ENCODE measurements around the gene FES.
"Not testable (repeated sequence)": the region's sequence is repeated elsewhere in the genome, so short reads cannot be mapped to it uniquely, and the experiment has no call there.

The FES gene

GRCh38 chr15:90872486-90873184 is 11.7 kb upstream of the FES start:
- H3K4me3 ChIP-seq (ENCODE audit: low read depth, low read length) = peak overlapping the region; percentile 73
- TF ChIP-seq CTCF (IDR thresholded peaks at IDR 0.05; ENCODE audit: low read depth, low read length) = no peak

GRCh38 chr15:90873488-90873997 is 10.8 kb upstream of the FES start:
- TF ChIP-seq CTCF (IDR thresholded peaks at IDR 0.05; ENCODE audit: low read depth, low read length) = no peak
- H3K4me3 ChIP-seq (ENCODE audit: low read depth, low read length) = no peak overlapping the region

GRCh38 chr15:90873998-90874605 is 10.2 kb upstream of the FES start:
- no peak overlapping the region for H3K4me3 ChIP-seq (ENCODE audit: low read depth, low read length)
- TF ChIP-seq CTCF (IDR thresholded peaks at IDR 0.05; ENCODE audit: low read depth, low read length) = no peak

GRCh38 chr15:90874986-90875385 is 9.3 kb upstream of the FES start:
- not testable (repeated sequence) for H3K4me3 ChIP-seq (ENCODE audit: low read depth, low read length)

- no peak overlapping the region for H3K4me3 ChIP-seq (ENCODE audit: low read depth, low read length)
- TF ChIP-seq CTCF (IDR thresholded peaks at IDR 0.05; ENCODE audit: low read depth, low read length) = no peak
Measured at GRCh38 chr15:90875549-90875981, 8.7 kb upstream of the FES start.

- H3K4me3 ChIP-seq (ENCODE audit: low read depth, low read length) = no peak overlapping the region
- no peak for TF ChIP-seq CTCF (IDR thresholded peaks at IDR 0.05; ENCODE audit: low read depth, low read length)
Measured at GRCh38 chr15:90876046-90876445, 8.3 kb upstream of the FES start.

GRCh38 chr15:90876512-90877170 is 7.7 kb upstream of the FES start:
- H3K4me3 ChIP-seq (ENCODE audit: low read depth, low read length) = no peak overlapping the region
- no peak for TF ChIP-seq CTCF (IDR thresholded peaks at IDR 0.05; ENCODE audit: low read depth, low read length)
